Mesendoderm (in vitro differentiated cells): Measurements from ENCODE around the gene SLC1A5. TPM values are rescaled to one million over a fixed set of nuclear protein-coding genes. Genes with fewer than 3 reads are reported as not detected.

Experiments
- DNase-seq: peaks from one replicate; pipeline ENCODE4 v3.0.0; 2013
- H2AK5ac ChIP-seq: 2 replicates; pipeline ENCODE4 v1.6.1; 2013; ENCODE audit warnings: low read length, inconsistent platforms
- H2BK120ac ChIP-seq: 2 replicates; pipeline ENCODE4 v1.6.1; 2013; ENCODE audit warnings: low read depth, mild to moderate bottlenecking, low read length, moderate library complexity, mixed read lengths
- H2BK15ac ChIP-seq: replicated peaks from 2 replicates; pipeline ENCODE4 v1.6.1; 2013; ENCODE audit warnings: low read depth, mild to moderate bottlenecking, moderate library complexity
- H2BK5ac ChIP-seq: 2 replicates; pipeline ENCODE4 v1.6.1; 2013; ENCODE audit warnings: low read length, inconsistent platforms
- H3K18ac ChIP-seq: 2 replicates; pipeline ENCODE4 v1.6.1; 2013; ENCODE audit warnings: mild to moderate bottlenecking, low read length, mixed read lengths
- H3K23ac ChIP-seq: one replicate; pipeline ENCODE4 v1.6.1; 2013; ENCODE audit warnings: low read length
- H3K27ac ChIP-seq: 2 replicates; pipeline ENCODE4 v1.5.1; 2013; ENCODE audit warnings: low read depth, mild to moderate bottlenecking, inconsistent platforms, low read length, moderate library complexity
- H3K27me3 ChIP-seq: 2 replicates; pipeline ENCODE4 v1.6.1; 2013; ENCODE audit warnings: low read length, control low read depth, mild to moderate bottlenecking, inconsistent platforms; ENCODE audit not compliant: insufficient read depth, poor library complexity
- H3K36me3 ChIP-seq: 2 replicates; pipeline ENCODE4 v1.6.1; 2013; ENCODE audit warnings: low read length, inconsistent platforms; ENCODE audit not compliant: control insufficient read depth, insufficient read depth
- H3K4ac ChIP-seq: one replicate; pipeline ENCODE4 v1.6.1; 2013; ENCODE audit warnings: low read depth, mild to moderate bottlenecking, low read length, moderate library complexity
- H3K4me1 ChIP-seq: 2 replicates; pipeline ENCODE4 v1.6.1; 2013; ENCODE audit warnings: low read depth, low read length, inconsistent platforms; ENCODE audit not compliant: control insufficient read depth
- H3K4me2 ChIP-seq: 2 replicates; pipeline ENCODE4 v1.6.1; 2013; ENCODE audit warnings: low read length
- H3K4me3 ChIP-seq: 2 replicates; pipeline ENCODE4 v1.5.1; 2013; ENCODE audit warnings: mild to moderate bottlenecking, low read length
- H3K56ac ChIP-seq: one replicate; pipeline ENCODE4 v1.6.1; 2013; ENCODE audit warnings: low read length
- H3K79me1 ChIP-seq: 2 replicates; pipeline ENCODE4 v1.6.1; 2013; ENCODE audit warnings: low read length, inconsistent platforms
- H3K79me2 ChIP-seq: 2 replicates; pipeline ENCODE4 v1.6.1; 2013; ENCODE audit warnings: mild to moderate bottlenecking, low read length; ENCODE audit not compliant: control insufficient read depth, insufficient read depth
- H3K9ac ChIP-seq: 2 replicates; pipeline ENCODE4 v1.6.1; 2013; ENCODE audit warnings: low read length, inconsistent platforms
- H4K5ac ChIP-seq: one replicate; pipeline ENCODE4 v1.6.1; 2013; ENCODE audit warnings: low read length
- H4K8ac ChIP-seq: one replicate; pipeline ENCODE4 v1.6.1; 2013; ENCODE audit warnings: low read depth, mild to moderate bottlenecking, control low read depth, low read length, moderate library complexity
- WGBS: extraction: QIAGEN DNeasy Blood & Tissue Kit; methylation state at CpG from one replicate; pipeline ENCODE4 v1.1.7; 2013; ENCODE audit warnings: low lambda C conversion rate, missing lambda C conversion rate; ENCODE audit not compliant: insufficient coverage; ENCODE audit errors: extremely low coverage; 5-methylcytosine and 5-hydroxymethylcytosine counted together
- polyA plus RNA-seq, 2 experiments: library from polyadenylated mRNA; stranded (reverse); fragments of 200-250 nt; gene quantifications; one replicate each; pipeline ENCODE4 v1.2.3, GENCODE V29; 2013

SLC1A5 gene
- 198 TPM for polyA plus RNA-seq (2013, experiment 1 of 2)
- 198 TPM for polyA plus RNA-seq (2013, experiment 2 of 2)

GRCh38 chr19:46788262-46788967 lies at the start of gene SLC1A5:
Gene SLC1A5 (minus strand): TSS chr19:46788594. CDS start chr19:46787965, 629 bp downstream.
- H3K23ac ChIP-seq = peak within 1 kb of the TSS; percentile 99
- peak within 1 kb of the TSS; percentile 86 for H3K27ac ChIP-seq
- peak within 1 kb of the TSS; percentile 77 for H3K18ac ChIP-seq
- peak; percentile 99 for DNase-seq
- peak within 1 kb of the TSS; percentile 45 for H2AK5ac ChIP-seq
- WGBS = no CpG with 5 or more reads among the region's 46 CpGs
- no peak within 1 kb of the TSS for H2BK15ac ChIP-seq
- peak within 1 kb of the TSS; percentile 89 for H3K4ac ChIP-seq
- no peak within 1 kb of the TSS for H2BK120ac ChIP-seq
- peak within 1 kb of the TSS; percentile 82 for H3K4me2 ChIP-seq
- H3K27me3 ChIP-seq = no peaks in the 10 kb centered on the region
- H3K9ac ChIP-seq = peak within 1 kb of the TSS; percentile 99
- peaks cover 47% of the 10 kb centered on the region for H3K79me2 ChIP-seq
- H3K36me3 ChIP-seq = peaks cover 1% of the 10 kb centered on the region
- H4K8ac ChIP-seq = no peak within 1 kb of the TSS
- H3K4me3 ChIP-seq = peak within 1 kb of the TSS; percentile 99
- peak within 1 kb of the TSS; percentile 67 for H2BK5ac ChIP-seq
- H3K56ac ChIP-seq = peak within 1 kb of the TSS; percentile 97
- H3K79me1 ChIP-seq = peaks cover 2% of the 10 kb centered on the region
- H4K5ac ChIP-seq = no peak within 1 kb of the TSS
- peaks cover 3% of the 10 kb centered on the region for H3K4me1 ChIP-seq

DNA sequence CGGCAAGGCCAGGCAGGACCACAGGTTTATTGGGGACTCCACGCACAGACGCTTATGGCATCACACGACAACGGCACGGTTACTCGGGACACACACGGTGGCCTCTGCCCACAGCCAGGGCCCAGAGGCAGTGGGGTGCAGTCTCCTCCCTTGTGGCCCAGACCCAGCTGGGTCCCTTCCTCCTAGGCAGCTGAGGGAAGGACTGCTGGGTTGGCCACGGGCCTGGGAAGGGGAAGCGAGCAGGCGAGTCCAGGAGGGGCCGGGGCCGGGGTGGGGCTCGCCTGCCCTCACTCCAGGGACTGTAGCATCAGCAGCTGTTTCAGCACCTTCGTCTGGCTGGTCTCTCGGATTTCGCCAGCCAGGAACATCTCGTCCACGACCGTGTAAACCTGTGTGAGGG lies 49.8 kb upstream of the SLC1A5 start:
- Histone ChIP-seq H3K79me1 (peaks cover 2% of the 10 kb centered on the region), H3K4me1 (no peaks in the 10 kb centered on the region), H2BK5ac (no peak overlapping the region), H3K36me3 (peaks cover 4% of the 10 kb centered on the region), H2BK15ac (no peak overlapping the region), H3K4ac (no peak overlapping the region), H3K56ac (no peak overlapping the region), H3K4me3 (no peak overlapping the region), H3K23ac (no peak overlapping the region), H3K4me2 (no peak overlapping the region), H3K9ac (no peak overlapping the region), H4K8ac (no peak overlapping the region), H2BK120ac (no peak overlapping the region), H3K27ac (no peak overlapping the region), H3K18ac (no peak overlapping the region), H4K5ac (no peak overlapping the region), H3K79me2 (no peaks in the 10 kb centered on the region), H3K27me3 (no peaks in the 10 kb centered on the region), H2AK5ac (no peak overlapping the region)
- no CpG with 5 or more reads among the region's 20 CpGs for WGBS
- no peak for DNase-seq

DNA sequence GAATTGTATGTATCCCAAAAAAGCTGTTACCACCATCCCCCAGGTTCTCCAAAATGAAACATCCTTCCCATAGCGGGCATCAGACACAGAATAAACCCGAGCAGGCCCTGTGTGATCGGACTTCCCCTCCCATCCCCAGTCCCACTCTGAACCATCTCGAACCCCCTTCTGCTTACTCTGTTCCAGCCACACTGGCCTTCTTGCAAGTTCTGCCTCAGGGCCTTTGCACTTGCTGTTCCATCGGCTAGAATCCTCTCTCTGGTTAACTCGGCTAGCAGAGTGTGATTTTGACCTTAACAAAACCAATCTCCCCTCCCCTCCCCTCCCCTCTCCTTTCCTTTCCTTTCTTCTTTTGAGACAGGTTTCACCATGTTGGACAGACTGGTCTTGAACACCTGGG lies 46.6 kb upstream of the SLC1A5 start:
- Histone ChIP-seq H4K5ac (no peak overlapping the region), H3K9ac (no peak overlapping the region), H3K56ac (no peak overlapping the region), H2AK5ac (no peak overlapping the region), H4K8ac (no peak overlapping the region), H3K18ac (no peak overlapping the region), H3K4me3 (no peak overlapping the region), H2BK120ac (no peak overlapping the region), H2BK5ac (no peak overlapping the region), H3K36me3 (peaks cover 1% of the 10 kb centered on the region), H3K27ac (no peak overlapping the region), H3K23ac (no peak overlapping the region), H2BK15ac (no peak overlapping the region), H3K27me3 (no peaks in the 10 kb centered on the region), H3K79me1 (peaks cover 1% of the 10 kb centered on the region), H3K4me1 (no peaks in the 10 kb centered on the region), H3K79me2 (no peaks in the 10 kb centered on the region), H3K4ac (no peak overlapping the region), H3K4me2 (no peak overlapping the region)
- no peak for DNase-seq
- no CpG with 5 or more reads among the region's 6 CpGs for WGBS

GRCh38 chr19:46834121-46834520 lies 45.7 kb upstream of the SLC1A5 start:
- no peak overlapping the region for H4K5ac ChIP-seq
- H3K27me3 ChIP-seq = no peaks in the 10 kb centered on the region
- H3K4me2 ChIP-seq = no peak overlapping the region
- no peak overlapping the region for H3K4me3 ChIP-seq
- no peaks in the 10 kb centered on the region for H3K79me2 ChIP-seq
- no CpG with 5 or more reads among the region's 5 CpGs for WGBS
- no peak overlapping the region for H2BK5ac ChIP-seq
- no peak overlapping the region for H2BK15ac ChIP-seq
- no peak overlapping the region for H4K8ac ChIP-seq
- H3K56ac ChIP-seq = no peak overlapping the region
- no peak overlapping the region for H3K23ac ChIP-seq
- no peak overlapping the region for H3K4ac ChIP-seq
- H3K36me3 ChIP-seq = no peaks in the 10 kb centered on the region
- H2AK5ac ChIP-seq = no peak overlapping the region
- H3K27ac ChIP-seq = no peak overlapping the region
- no peak overlapping the region for H2BK120ac ChIP-seq
- H3K18ac ChIP-seq = no peak overlapping the region
- H3K9ac ChIP-seq = no peak overlapping the region
- DNase-seq = no peak
- H3K4me1 ChIP-seq = no peaks in the 10 kb centered on the region
- no peaks in the 10 kb centered on the region for H3K79me1 ChIP-seq

- Histone ChIP-seq H3K36me3 (no peaks in the 10 kb centered on the region), H2AK5ac (no peak overlapping the region), H3K4me3 (no peak overlapping the region), H3K4ac (no peak overlapping the region), H2BK120ac (no peak overlapping the region), H3K23ac (no peak overlapping the region), H2BK5ac (no peak overlapping the region), H3K79me1 (no peaks in the 10 kb centered on the region), H3K79me2 (no peaks in the 10 kb centered on the region), H3K56ac (no peak overlapping the region), H3K27ac (no peak overlapping the region), H3K4me2 (no peak overlapping the region), H2BK15ac (no peak overlapping the region), H3K27me3 (no peaks in the 10 kb centered on the region), H4K5ac (no peak overlapping the region), H4K8ac (no peak overlapping the region), H3K4me1 (no peaks in the 10 kb centered on the region), H3K9ac (no peak overlapping the region), H3K18ac (no peak overlapping the region)
- WGBS = no CpG with 5 or more reads among the region's 2 CpGs
- no peak for DNase-seq
Observed at GRCh38 chr19:46830864-46831263, 42.5 kb upstream of the SLC1A5 start.

DNA sequence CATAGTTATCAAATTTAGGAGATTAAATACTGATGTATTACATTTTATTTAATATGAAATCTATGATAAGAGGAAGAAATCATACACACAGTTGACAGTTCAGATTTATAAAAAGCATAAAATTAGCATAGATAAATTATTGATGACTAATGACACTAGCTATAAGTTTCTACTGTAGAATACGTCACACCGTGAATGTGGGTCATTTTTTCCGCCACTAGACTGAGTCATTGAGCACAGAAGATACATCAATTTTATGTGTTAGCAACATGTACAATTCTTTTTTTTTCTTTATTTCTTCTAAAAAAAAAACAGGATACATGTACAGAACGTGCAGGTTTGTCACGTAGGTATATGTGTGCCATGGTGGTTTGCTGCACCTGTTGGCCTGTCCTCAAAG lies 40.1 kb upstream of the SLC1A5 start:
- no peak overlapping the region for H3K4me2 ChIP-seq
- no CpG with 5 or more reads among the region's 5 CpGs for WGBS
- no peaks in the 10 kb centered on the region for H3K36me3 ChIP-seq
- no peak overlapping the region for H2AK5ac ChIP-seq
- H3K79me2 ChIP-seq = no peaks in the 10 kb centered on the region
- H3K79me1 ChIP-seq = no peaks in the 10 kb centered on the region
- H4K8ac ChIP-seq = no peak overlapping the region
- no peaks in the 10 kb centered on the region for H3K4me1 ChIP-seq
- no peak overlapping the region for H2BK120ac ChIP-seq
- H3K4ac ChIP-seq = no peak overlapping the region
- H3K4me3 ChIP-seq = no peak overlapping the region
- H4K5ac ChIP-seq = no peak overlapping the region
- H3K9ac ChIP-seq = no peak overlapping the region
- H3K27me3 ChIP-seq = no peaks in the 10 kb centered on the region
- no peak overlapping the region for H3K27ac ChIP-seq
- H2BK15ac ChIP-seq = no peak overlapping the region
- DNase-seq = no peak
- H3K56ac ChIP-seq = no peak overlapping the region
- H3K18ac ChIP-seq = no peak overlapping the region
- no peak overlapping the region for H2BK5ac ChIP-seq
- H3K23ac ChIP-seq = no peak overlapping the region
